Measurements from ENCODE around the gene FAM170B.

- no peak for TF ChIP-seq CTCF (conservative IDR thresholded peaks at IDR 0.05)
- no peak for TF ChIP-seq ZFX (IDR thresholded peaks at IDR 0.05)
These were observed 17.7 kb upstream of the FAM170B start for GRCh38 chr10:49151481-49151880.

Data from C4-2B (cell line).